A549 (cell line): Measurements from ENCODE around the gene TPO.

ENCODE experiments used
- KDM5A ChIP-seq: fragments of 200-600 bp; sonication (generic); IDR thresholded peaks from 2 replicates; pipeline ENCODE4 v1.6.1; 2016; ENCODE audit warnings: antibody characterized with exemption, mild to moderate bottlenecking
- MYC ChIP-seq: IDR thresholded peaks from 2 replicates; pipeline ENCODE4 v1.6.1; 2012; ENCODE audit warnings: mild to moderate bottlenecking, inconsistent platforms, low read length, improper control_type of control experiment, borderline replicate concordance
- POLR2A ChIP-seq: IDR thresholded peaks from 2 replicates; pipeline ENCODE4 v1.6.1; 2012; ENCODE audit warnings: mild to moderate bottlenecking, low read length
- TFCP2L1 ChIP-seq: fragments of 250-450 bp; sonication (Bioruptor Pico); IDR thresholded peaks from 2 replicates; pipeline ENCODE4 v1.5.0; 2021; ENCODE audit warnings: mild to moderate bottlenecking
- TF ChIP-seq, protein P1 (sequence below): fragments of >200 bp; sonication (Bioruptor Twin); formaldehyde crosslinking; IDR thresholded peaks from 3 replicates; pipeline ENCODE4 v1.5.1; 2016

DNA sequence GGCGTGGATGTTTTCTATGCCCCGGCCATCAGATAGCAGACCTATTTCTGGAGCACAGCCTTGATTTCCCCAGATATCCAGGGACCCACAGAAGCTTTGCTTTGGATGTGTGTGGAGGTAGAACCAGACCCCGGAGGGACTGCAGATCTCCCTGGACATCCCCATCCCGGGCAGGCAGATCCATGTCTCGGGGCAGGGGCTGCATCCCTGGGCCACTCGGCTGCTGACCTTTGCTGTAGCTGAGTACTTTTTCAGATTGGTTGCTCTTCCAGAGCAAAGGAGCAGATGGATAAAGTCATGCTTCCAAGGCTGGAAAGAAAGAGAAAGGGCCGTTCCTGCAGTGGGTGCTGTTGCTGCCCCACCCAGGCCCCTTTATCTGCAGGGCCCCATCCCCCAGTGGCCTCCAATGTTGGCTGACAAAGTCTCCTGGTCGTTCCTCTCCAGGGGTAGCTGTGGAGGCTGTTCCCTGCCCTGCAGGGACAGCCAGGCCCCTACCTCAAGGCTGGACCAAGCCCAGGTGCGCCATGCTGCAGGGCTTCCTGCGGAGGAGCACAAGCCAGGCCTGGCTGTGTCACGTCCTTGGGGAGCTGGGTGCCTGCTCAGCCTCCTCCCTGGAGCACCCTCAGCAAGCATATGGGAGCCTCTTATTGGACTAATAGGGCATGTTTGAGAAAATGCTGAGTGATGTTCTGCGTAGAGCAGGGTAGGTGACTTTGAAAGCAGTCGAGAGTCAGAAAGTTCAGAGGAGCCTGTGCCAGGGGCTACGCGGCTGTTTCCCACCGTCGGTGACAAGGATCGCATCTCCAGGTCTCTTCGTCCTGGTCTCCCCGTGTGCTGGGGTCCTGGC lies 68.4 kb downstream of the TPO start:
- TF ChIP-seq POLR2A: no peak
- TF ChIP-seq MYC: no peak
- TF ChIP-seq KDM5A: no peak
- TF ChIP-seq TFCP2L1: no peak
- TF ChIP-seq, protein P1, sequence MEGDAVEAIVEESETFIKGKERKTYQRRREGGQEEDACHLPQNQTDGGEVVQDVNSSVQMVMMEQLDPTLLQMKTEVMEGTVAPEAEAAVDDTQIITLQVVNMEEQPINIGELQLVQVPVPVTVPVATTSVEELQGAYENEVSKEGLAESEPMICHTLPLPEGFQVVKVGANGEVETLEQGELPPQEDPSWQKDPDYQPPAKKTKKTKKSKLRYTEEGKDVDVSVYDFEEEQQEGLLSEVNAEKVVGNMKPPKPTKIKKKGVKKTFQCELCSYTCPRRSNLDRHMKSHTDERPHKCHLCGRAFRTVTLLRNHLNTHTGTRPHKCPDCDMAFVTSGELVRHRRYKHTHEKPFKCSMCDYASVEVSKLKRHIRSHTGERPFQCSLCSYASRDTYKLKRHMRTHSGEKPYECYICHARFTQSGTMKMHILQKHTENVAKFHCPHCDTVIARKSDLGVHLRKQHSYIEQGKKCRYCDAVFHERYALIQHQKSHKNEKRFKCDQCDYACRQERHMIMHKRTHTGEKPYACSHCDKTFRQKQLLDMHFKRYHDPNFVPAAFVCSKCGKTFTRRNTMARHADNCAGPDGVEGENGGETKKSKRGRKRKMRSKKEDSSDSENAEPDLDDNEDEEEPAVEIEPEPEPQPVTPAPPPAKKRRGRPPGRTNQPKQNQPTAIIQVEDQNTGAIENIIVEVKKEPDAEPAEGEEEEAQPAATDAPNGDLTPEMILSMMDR: no peak
